ENCODE results near the gene BDH2.

DNA sequence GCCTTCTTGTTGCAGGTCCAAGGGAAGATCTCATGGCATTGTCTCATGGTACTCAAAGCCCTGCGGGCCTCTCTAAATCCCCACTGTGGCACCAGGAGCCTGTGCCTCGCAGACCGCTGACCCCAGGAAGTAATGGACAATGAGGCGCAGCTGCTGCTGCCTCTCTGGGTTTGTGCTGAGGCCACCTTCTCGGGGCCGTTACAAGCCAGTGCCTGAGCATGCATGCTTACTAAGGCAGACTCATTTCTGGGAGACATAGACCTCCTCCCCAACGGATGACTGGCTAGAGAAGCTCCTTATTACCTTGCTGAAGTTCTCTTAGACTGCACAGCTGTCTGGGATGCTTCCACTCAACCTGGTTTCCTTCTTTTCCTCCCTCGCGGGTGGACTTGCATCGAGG lies 1.3 kb downstream of the BDH2 start:
- TF ChIP-seq CTCF (conservative IDR thresholded peaks at IDR 0.05; ENCODE audit: low read depth, low read length) (no peak), EZH2phosphoT487 (IDR thresholded peaks at IDR 0.05; ENCODE audit: borderline replicate concordance, low read length) (no peak)
